SK-N-SH (cell line): ENCODE results near the gene RNF39. TPM values are rescaled to one million over a fixed set of nuclear protein-coding genes. Genes with fewer than 3 reads are reported as not detected.

Experiments used
- CTCF ChIA-PET: fragments of 300-600, 350-600 bp; formaldehyde crosslinking; extraction: SDS; loops from one replicate; lab custom pipeline; 2021; lab: Yijun Ruan, JAX
- POLR2A ChIA-PET: fragments of 350-600 bp; sonication (Branson Sonifier 250); formaldehyde crosslinking; extraction: SDS; loops from one replicate; lab custom pipeline; 2020; ENCODE audit warnings: antibody characterized with exemption, inconsistent platforms; lab: Yijun Ruan, JAX
- DNase-seq: peaks from one replicate; pipeline ENCODE4 v3.0.0; 2012
- H2AFZ ChIP-seq: fragments of 200-600 bp; sonication (generic); 2 replicates; pipeline ENCODE4 v1.8.1; 2016; ENCODE audit warnings: antibody characterized with exemption, mild to moderate bottlenecking, low read depth
- H3F3A ChIP-seq: fragments of 200-600 bp; sonication (generic); replicated peaks from 2 replicates; pipeline ENCODE3; 2016; ENCODE audit warnings: antibody characterized with exemption, mild to moderate bottlenecking; ENCODE audit not compliant: insufficient read depth
- H3K27ac ChIP-seq, 2 experiments: fragments of 200-500 bp in 1 of 2; fragments of 200-600 bp in 1 of 2; sonication (Bioruptor generic) in 1 of 2; sonication (generic), shearing (Covaris generic) in 1 of 2; 2 replicates each; pipeline versions ENCODE4 v1.5.1 to v1.6.1; 2014 to 2016; ENCODE audit warnings: low read depth in 2 of 2, inconsistent platforms in 1 of 2, low read length in 1 of 2, mild to moderate bottlenecking in 1 of 2, mixed read lengths in 1 of 2
- H3K27me3 ChIP-seq: fragments of 200-600 bp; sonication (generic), shearing (Covaris generic); 2 replicates; pipeline ENCODE4 v1.6.1; 2016; ENCODE audit warnings: mixed run types; ENCODE audit not compliant: insufficient read depth
- H3K36me3 ChIP-seq, 2 experiments: fragments of 200-500 bp in 1 of 2; fragments of 200-600 bp in 1 of 2; sonication (Bioruptor generic) in 1 of 2; sonication (generic) in 1 of 2; replicated peaks in 1 of 2; 2 replicates each; pipeline versions ENCODE3 to v1.5.1; 2014 to 2016; ENCODE audit warnings: low read length in 1 of 2, mild to moderate bottlenecking in 1 of 2; ENCODE audit not compliant: insufficient read depth in 2 of 2, control insufficient read depth in 1 of 2
- H3K4me1 ChIP-seq, 2 experiments: fragments of 200-500 bp in 1 of 2; fragments of 200-600 bp in 1 of 2; sonication (Bioruptor generic) in 1 of 2; sonication (generic), shearing (Covaris generic) in 1 of 2; 2 replicates each; pipeline versions ENCODE4 v1.5.1 to v1.6.1; 2014 to 2016; ENCODE audit warnings: low read depth in 1 of 2, low read length in 1 of 2, mixed run types in 1 of 2; ENCODE audit not compliant: insufficient read depth in 2 of 2, control insufficient read depth in 1 of 2
- H3K4me2 ChIP-seq: fragments of 200-600 bp; sonication (generic), shearing (Covaris generic); 2 replicates; pipeline ENCODE4 v1.6.1; 2017; ENCODE audit warnings: mixed run types
- H3K4me3 ChIP-seq, 2 experiments: fragments of 200-500 bp in 1 of 2; fragments of 200-600 bp in 1 of 2; sonication (Bioruptor generic) in 1 of 2; sonication (generic), shearing (Covaris generic) in 1 of 2; 2 replicates each; pipeline versions ENCODE4 v1.5.1 to v1.8.1; 2014 to 2016; ENCODE audit warnings: low read depth in 2 of 2, inconsistent platforms in 1 of 2, low read length in 1 of 2, mild to moderate bottlenecking in 1 of 2, mixed read lengths in 1 of 2, moderate library complexity in 1 of 2
- H3K79me2 ChIP-seq: fragments of 200-600 bp; sonication (generic); 2 replicates; pipeline ENCODE4 v1.8.1; 2017; ENCODE audit warnings: mild to moderate bottlenecking; ENCODE audit not compliant: insufficient read depth
- H3K9ac ChIP-seq: fragments of 200-600 bp; sonication (generic); 2 replicates; pipeline ENCODE4 v1.6.1; 2017; ENCODE audit warnings: mixed run types
- H3K9me2 ChIP-seq: fragments of 200-600 bp; sonication (generic); 2 replicates; pipeline ENCODE4 v1.6.1; 2017; ENCODE audit warnings: mixed run types
- H3K9me3 ChIP-seq: fragments of 200-600 bp; sonication (generic); 2 replicates; pipeline ENCODE4 v1.6.1; 2017; ENCODE audit warnings: mixed run types, mild to moderate bottlenecking, moderate library complexity
- H4K20me1 ChIP-seq: fragments of 200-600 bp; sonication (generic); 2 replicates; pipeline ENCODE4 v1.6.1; 2017; ENCODE audit warnings: mild to moderate bottlenecking, mixed run types; ENCODE audit not compliant: insufficient read depth
- ELF1 ChIP-seq: IDR thresholded peaks from 2 replicates; pipeline ENCODE4 v1.4.0; 2012
- EZH2phosphoT487 ChIP-seq: fragments of 200-600 bp; sonication (generic); IDR thresholded peaks from 2 replicates; pipeline ENCODE4 v1.6.1; 2017; ENCODE audit warnings: low read depth, mixed run types, mild to moderate bottlenecking, antibody characterized with exemption, moderate library complexity, borderline replicate concordance
- FOSL2 ChIP-seq: IDR thresholded peaks from 2 replicates; pipeline ENCODE4 v1.4.0; 2012; ENCODE audit warnings: low read depth, mild to moderate bottlenecking, moderate library complexity, borderline replicate concordance
- FOXJ3 ChIP-seq: sonication (generic); formaldehyde crosslinking; IDR thresholded peaks from 2 replicates; pipeline ENCODE4 v1.5.1; 2020; ENCODE audit warnings: mild to moderate bottlenecking, missing genetic modification reagents
- FOXM1 ChIP-seq: IDR thresholded peaks from 2 replicates; pipeline ENCODE4 v1.4.0; 2012; ENCODE audit warnings: low read depth, mild to moderate bottlenecking
- GABPA ChIP-seq: IDR thresholded peaks from 2 replicates; pipeline ENCODE4 v1.4.0; 2012; ENCODE audit warnings: low read depth, mild to moderate bottlenecking
- MAX ChIP-seq: IDR thresholded peaks from 2 replicates; pipeline ENCODE4 v1.4.0; 2012; ENCODE audit warnings: low read depth
- PBX3 ChIP-seq: IDR thresholded peaks from 2 replicates; pipeline ENCODE4; 2012
- POLR2AphosphoS5 ChIP-seq: IDR thresholded peaks from 2 replicates; pipeline ENCODE4 v1.6.1; 2012; ENCODE audit warnings: low read depth, low read length
- RAD21 ChIP-seq: IDR thresholded peaks from 2 replicates; pipeline ENCODE4 v1.6.1; 2012; ENCODE audit warnings: mild to moderate bottlenecking, low read length
- REST ChIP-seq: IDR thresholded peaks from 2 replicates; pipeline ENCODE4 v1.6.1; 2012; ENCODE audit warnings: mild to moderate bottlenecking, low read depth, low read length, moderate library complexity
- RFX5 ChIP-seq: IDR thresholded peaks from 2 replicates; pipeline ENCODE4 v1.6.1; 2012; ENCODE audit warnings: mild to moderate bottlenecking, improper control_type of control experiment, low read length
- RXRA ChIP-seq: IDR thresholded peaks from 2 replicates; pipeline ENCODE4 v1.4.0; 2012; ENCODE audit warnings: low read depth, mild to moderate bottlenecking, borderline replicate concordance
- SMC3 ChIP-seq: IDR thresholded peaks from 2 replicates; pipeline ENCODE4 v1.6.1; 2012; ENCODE audit warnings: low read depth, low read length, improper control_type of control experiment
- TEAD4 ChIP-seq: IDR thresholded peaks from 2 replicates; pipeline ENCODE4 v1.4.0; 2012; ENCODE audit warnings: mild to moderate bottlenecking, borderline replicate concordance; ENCODE audit not compliant: insufficient read depth
- USF1 ChIP-seq: IDR thresholded peaks from 2 replicates; pipeline ENCODE4 v1.4.0; 2012; ENCODE audit warnings: low read depth, borderline replicate concordance
- YY1 ChIP-seq: IDR thresholded peaks from 2 replicates; pipeline ENCODE4 v1.4.0; 2012; ENCODE audit warnings: low read depth, mild to moderate bottlenecking
- WGBS: methylation state at CpG from one replicate; pipeline ENCODE4 v1.1.6; 2017; ENCODE audit warnings: low lambda C conversion rate; 5-methylcytosine and 5-hydroxymethylcytosine counted together
- polyA plus RNA-seq, 3 experiments: library from polyadenylated mRNA; depleted of rRNA; stranded (reverse); fragments of >200 nt; gene quantifications; 2 replicates each; pipeline ENCODE4 v1.2.3, GENCODE V29; 2012

RNF39 gene
- polyA plus RNA-seq, 1 of the 3 experiments (the other 2 are of a cell fraction), result not detected

- ChIA-PET CTCF (no interaction called here), POLR2A (no interaction called here)
- H3K9ac ChIP-seq, result no peak overlapping the region
- no peaks in the 10 kb centered on the region for H3K27me3 ChIP-seq
- H3K9me3 ChIP-seq, result no peaks in the 10 kb centered on the region
- TF ChIP-seq ELF1 (no peak), FOSL2 (no peak), RAD21 (no peak), SMC3 (no peak), GABPA (no peak), REST (no peak), MAX (no peak), TEAD4 (no peak), EZH2phosphoT487 (no peak), FOXM1 (no peak), RXRA (no peak)
- no peak for DNase-seq
- no peak overlapping the region for H3K4me3 ChIP-seq
- H3K79me2 ChIP-seq, result no peaks in the 10 kb centered on the region
- H2AFZ ChIP-seq, result no peak overlapping the region
- H3F3A ChIP-seq, result no peaks in the 10 kb centered on the region
- H3K36me3 ChIP-seq, result no peaks in the 10 kb centered on the region
- H3K4me2 ChIP-seq, result no peak overlapping the region
- no peaks in the 10 kb centered on the region for H3K9me2 ChIP-seq
- no peak overlapping the region; a peak in 1 of 4 replicates for H3K27ac ChIP-seq
- peaks cover 0 to 6% of the 10 kb centered on the region in 2 experiments; a peak in 1 of 4 replicates for H3K4me1 ChIP-seq
- no peaks in the 10 kb centered on the region for H4K20me1 ChIP-seq
- 87% methylated on average over 4 of the region's 4 CpGs for WGBS
Measured at GRCh38 chr6:30041821-30042220, 33.7 kb downstream of the RNF39 start.

GRCh38 chr6:30041221-30041620 lies 34.3 kb downstream of the RNF39 start:
- Histone ChIP-seq H3K4me2 (no peak overlapping the region), H2AFZ (no peak overlapping the region), H3K79me2 (no peaks in the 10 kb centered on the region), H3K4me3 (no peak overlapping the region), H3K27me3 (no peaks in the 10 kb centered on the region), H4K20me1 (no peaks in the 10 kb centered on the region), H3K9me3 (no peaks in the 10 kb centered on the region), H3K27ac (no peak overlapping the region), H3K36me3 (no peaks in the 10 kb centered on the region), H3K4me1 (peaks cover 0 to 6% of the 10 kb centered on the region in 2 experiments; a peak in 1 of 4 replicates), H3K9ac (no peak overlapping the region), H3K9me2 (no peaks in the 10 kb centered on the region), H3F3A (no peaks in the 10 kb centered on the region)
- no peak for DNase-seq
- TF ChIP-seq YY1, result no peak
- no peak for TF ChIP-seq FOXJ3
- TF ChIP-seq RXRA, result no peak
- TF ChIP-seq USF1, result no peak
- no peak for TF ChIP-seq RFX5
- no peak for TF ChIP-seq POLR2AphosphoS5
- TF ChIP-seq PBX3, result no peak
- 92% methylated on average over 6 of the region's 6 CpGs for WGBS
- POLR2A ChIA-PET, result no interaction called here
- CTCF ChIA-PET, result no interaction called here
